Breast epithelium (tissue), 3 donors: ENCODE results near the gene BCAT1.

Experiments
- CTCF ChIP-seq, 3 donors: fragments of 450-650 bp; IDR thresholded peaks; one replicate each; pipeline ENCODE4 v1.5.1; 2016 to 2017; ENCODE audit warnings: antibody characterized with exemption in 3 of 3, mild to moderate bottlenecking in 3 of 3, moderate library complexity in 3 of 3
- POLR2AphosphoS5 ChIP-seq, 3 donors: sonication (generic); formaldehyde crosslinking; IDR thresholded peaks; one replicate each; pipeline ENCODE4 v1.6.1; 2017; ENCODE audit warnings: antibody characterized with exemption in 3 of 3

GRCh38 chr12:24853094-24853493 is 95.8 kb downstream of the BCAT1 start:
- TF ChIP-seq CTCF (IDR thresholded peaks at IDR 0.05) (no peak), POLR2AphosphoS5 (IDR thresholded peaks at IDR 0.05) (no peak)
